Duodenal mucosa (tissue), 2 donors: ENCODE measurements around the gene PNKD.

Experiments used
- H3K27ac ChIP-seq: one replicate; pipeline ENCODE4 v1.7.0; 2013; ENCODE audit warnings: low read depth, low read length
- H3K27me3 ChIP-seq, 2 donors: one replicate each; pipeline ENCODE4 v1.7.0; 2013; ENCODE audit warnings: low read length in 2 of 2, control low read depth in 1 of 2; ENCODE audit not compliant: insufficient read depth in 2 of 2, control insufficient read depth in 1 of 2
- H3K36me3 ChIP-seq, 2 donors: one replicate each; pipeline ENCODE4 v1.7.0; 2013; ENCODE audit warnings: low read length in 2 of 2, control low read depth in 1 of 2; ENCODE audit not compliant: insufficient read depth in 2 of 2, control insufficient read depth in 1 of 2
- H3K4me1 ChIP-seq, 2 donors: one replicate each; pipeline ENCODE4 v1.7.0; 2013; ENCODE audit warnings: low read length in 2 of 2, control low read depth in 1 of 2; ENCODE audit not compliant: insufficient read depth in 2 of 2, control insufficient read depth in 1 of 2
- H3K4me3 ChIP-seq, 2 donors: one replicate each; pipeline ENCODE4 v1.7.0; 2013; ENCODE audit warnings: low read length in 2 of 2, low read depth in 1 of 2
- H3K9ac ChIP-seq, 2 donors: one replicate each; pipeline ENCODE4 v1.7.0; 2013; ENCODE audit warnings: low read length in 2 of 2, low read depth in 1 of 2
- H3K9me3 ChIP-seq, 2 donors: one replicate each; pipeline ENCODE4 v1.7.0; 2013; ENCODE audit warnings: low read length in 2 of 2, control low read depth in 1 of 2; ENCODE audit not compliant: control insufficient read depth in 1 of 2

Gene PNKD

GRCh38 chr2:218395456-218395825, 125.1 kb downstream of the PNKD start:
- H3K27ac ChIP-seq, result peak overlapping the region; percentile 100
- H3K9ac ChIP-seq, result peak overlapping the region; percentile 82 to 86
- no peaks in the 10 kb centered on the region for H3K9me3 ChIP-seq
- H3K4me3 ChIP-seq, result peak overlapping the region; percentile 62 to 68
- peaks cover 22 to 32% of the 10 kb centered on the region in 2 donors for H3K4me1 ChIP-seq
- no peaks in the 10 kb centered on the region for H3K36me3 ChIP-seq
- H3K27me3 ChIP-seq, result no peaks in the 10 kb centered on the region

GRCh38 chr2:218395826-218396687, 125.7 kb downstream of the PNKD start:
- peaks cover 22 to 34% of the 10 kb centered on the region in 2 donors for H3K4me1 ChIP-seq
- H3K36me3 ChIP-seq, result no peaks in the 10 kb centered on the region
- H3K9ac ChIP-seq, result peak overlapping the region; percentile 82 to 89
- H3K9me3 ChIP-seq, result no peaks in the 10 kb centered on the region
- H3K27ac ChIP-seq, result peak overlapping the region; percentile 100
- peak overlapping the region; percentile 80 to 85 for H3K4me3 ChIP-seq
- no peaks in the 10 kb centered on the region for H3K27me3 ChIP-seq
